T1000 (cell line): Measurements from ENCODE around the gene MACC1.

Experiments
- DNase-seq: peaks from one replicate; lab custom pipeline; 2025; ENCODE audit warnings: mixed read lengths; lab: John Stamatoyannopoulos, UW

Gene MACC1

GRCh38 chr7:20217193-20217948 is at the start of gene MACC1:
MACC1 (minus strand) TSS chr7:20217384; CDS start chr7:20161862, 55,522 bp downstream.
- DNase-seq = no peak

GRCh38 chr7:20264623-20265022 is 47.4 kb upstream of the MACC1 start:
- DNase-seq = no peak

DNA sequence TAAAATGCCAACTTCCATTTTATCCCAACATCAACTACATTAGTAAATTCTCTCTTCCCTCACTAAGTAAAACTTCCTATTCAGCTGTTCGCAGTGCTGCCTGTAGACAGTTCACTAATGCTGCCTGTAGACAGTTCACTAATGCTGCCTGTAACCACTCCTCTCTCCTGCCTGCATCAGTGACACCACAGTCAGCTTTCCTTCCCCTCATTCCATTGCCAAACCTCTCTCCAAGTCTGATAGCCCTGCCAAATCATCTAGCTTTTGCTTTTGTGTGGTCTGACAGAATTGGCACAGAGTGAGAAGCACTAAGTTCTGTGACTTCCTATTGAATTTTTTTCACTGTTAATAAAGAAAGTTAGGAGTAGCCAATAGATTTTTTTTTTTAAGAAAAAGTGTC is 43.0 kb upstream of the MACC1 start:
- no peak for DNase-seq

DNA sequence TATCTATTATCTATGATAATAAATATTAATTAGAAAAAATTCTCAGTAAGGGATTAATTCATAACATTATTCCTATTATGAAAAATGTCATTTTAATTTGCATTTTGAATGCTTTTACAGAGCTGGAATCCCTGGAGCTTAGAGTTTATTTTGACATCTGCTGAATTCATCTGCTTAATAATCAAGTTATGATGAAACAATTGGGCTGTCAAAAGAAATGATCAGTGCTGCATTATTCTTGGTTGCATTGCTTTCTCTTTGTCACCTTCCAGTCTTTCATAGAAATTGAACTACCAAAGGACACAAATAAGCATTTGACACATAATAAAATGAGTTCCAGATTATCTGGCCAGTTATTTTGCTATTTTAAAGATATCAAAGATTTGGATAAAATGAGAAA is 40.0 kb upstream of the MACC1 start:
- no peak for DNase-seq

DNA sequence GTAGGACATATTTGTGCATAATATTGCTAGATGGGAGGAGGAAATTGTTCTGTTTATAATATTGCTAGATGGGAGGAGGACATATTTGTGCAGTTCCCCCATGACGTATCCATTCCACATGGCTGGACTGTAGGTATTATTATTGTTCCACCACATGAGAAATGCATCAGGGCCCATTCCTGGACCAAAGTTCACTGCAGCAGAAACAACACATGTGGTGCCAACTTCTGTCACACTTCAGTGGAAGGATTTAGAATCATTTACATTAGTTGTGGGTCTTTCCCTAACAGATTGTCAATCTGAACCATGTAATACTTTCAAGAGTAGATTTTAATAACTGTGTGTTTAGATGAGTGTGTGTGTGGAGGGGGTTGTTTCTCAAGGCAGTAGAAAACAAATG is 32.7 kb upstream of the MACC1 start:
- no peak for DNase-seq

DNA sequence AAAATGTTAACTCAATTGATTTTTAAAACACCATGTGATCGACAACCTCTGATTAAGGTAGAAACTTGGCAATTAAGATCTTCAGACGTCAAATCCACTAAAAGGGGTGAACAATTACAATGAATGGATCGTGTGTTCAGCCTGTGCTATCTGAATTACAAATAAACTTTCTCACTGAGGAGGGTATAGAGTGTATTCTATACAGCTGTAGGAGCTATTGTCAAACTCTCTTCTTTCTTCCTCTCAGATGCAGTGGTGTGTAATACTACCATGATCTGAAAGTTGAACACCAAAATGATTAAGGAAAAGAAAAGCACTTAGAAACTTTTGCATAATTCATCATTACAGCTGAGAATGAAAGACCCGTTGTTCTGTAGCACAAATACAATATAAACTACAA is 32.2 kb upstream of the MACC1 start:
- DNase-seq = no peak

GRCh38 chr7:20246236-20246635 is 29.1 kb upstream of the MACC1 start:
- no peak for DNase-seq

- no peak for DNase-seq
Observed at GRCh38 chr7:20244334-20245120, 27.3 kb upstream of the MACC1 start.

GRCh38 chr7:20241911-20242261 is 24.7 kb upstream of the MACC1 start:
- no peak for DNase-seq

DNA sequence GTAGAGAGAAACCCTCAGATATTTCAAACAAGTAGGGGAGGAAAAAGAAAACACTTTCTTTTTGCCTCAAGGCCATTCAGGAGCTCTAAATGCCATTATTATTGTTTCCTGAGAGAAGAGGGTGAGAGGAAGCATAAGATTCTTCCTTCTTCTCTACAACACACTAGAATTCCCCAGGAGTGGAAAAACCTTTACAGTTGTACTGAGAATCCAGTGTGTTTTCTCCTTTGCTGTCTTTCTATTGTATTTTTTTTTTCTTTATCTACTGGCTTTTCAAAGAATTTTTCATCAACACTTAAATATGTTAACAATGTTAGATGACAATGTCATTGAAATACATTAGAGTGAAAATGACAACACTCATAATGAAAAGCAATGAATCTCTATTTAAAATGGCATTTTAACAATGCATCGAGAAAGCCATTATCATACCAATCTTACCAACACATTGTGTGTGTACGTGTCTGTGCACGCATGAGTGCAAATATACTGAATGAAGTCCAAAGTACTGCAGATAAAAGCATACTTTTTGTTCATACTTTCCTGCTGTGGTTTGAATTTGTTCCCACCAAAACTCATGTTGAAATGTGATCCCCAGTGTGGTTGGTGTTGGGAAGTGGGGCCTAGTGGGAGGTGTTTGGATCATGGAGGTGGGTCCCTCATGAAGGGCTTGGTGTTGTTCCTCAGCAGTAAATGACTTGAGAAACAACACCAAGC is 24.2 kb upstream of the MACC1 start:
- DNase-seq = no peak

- DNase-seq = no peak
Observed at GRCh38 chr7:20240080-20240926, 23.1 kb upstream of the MACC1 start.

DNA sequence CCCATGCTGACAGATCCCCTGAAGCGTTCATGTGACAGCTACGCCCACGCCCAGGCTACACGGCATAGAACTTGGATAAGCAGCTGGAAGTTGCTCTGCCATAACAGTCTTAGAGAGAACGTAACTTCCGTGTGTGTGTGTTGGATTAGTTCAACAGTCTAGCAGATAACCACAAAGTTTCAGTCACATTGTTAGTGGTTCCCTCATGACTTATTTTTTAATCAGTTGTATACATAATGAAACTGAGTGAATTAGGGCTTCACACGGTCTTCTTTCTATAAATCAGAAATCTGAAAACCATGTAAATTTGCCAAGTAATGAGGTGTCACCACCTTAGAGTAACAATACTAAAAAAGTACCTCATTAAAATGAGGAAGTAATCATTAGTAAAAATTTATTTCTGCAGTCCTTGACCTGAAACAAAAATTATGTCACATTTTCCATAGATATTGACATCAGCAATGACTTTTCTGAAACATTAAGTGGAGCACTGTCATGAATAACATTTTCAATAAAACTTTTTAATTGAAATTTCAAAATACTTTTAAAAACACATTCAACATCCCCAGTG is 21.7 kb upstream of the MACC1 start:
- DNase-seq = no peak

DNA sequence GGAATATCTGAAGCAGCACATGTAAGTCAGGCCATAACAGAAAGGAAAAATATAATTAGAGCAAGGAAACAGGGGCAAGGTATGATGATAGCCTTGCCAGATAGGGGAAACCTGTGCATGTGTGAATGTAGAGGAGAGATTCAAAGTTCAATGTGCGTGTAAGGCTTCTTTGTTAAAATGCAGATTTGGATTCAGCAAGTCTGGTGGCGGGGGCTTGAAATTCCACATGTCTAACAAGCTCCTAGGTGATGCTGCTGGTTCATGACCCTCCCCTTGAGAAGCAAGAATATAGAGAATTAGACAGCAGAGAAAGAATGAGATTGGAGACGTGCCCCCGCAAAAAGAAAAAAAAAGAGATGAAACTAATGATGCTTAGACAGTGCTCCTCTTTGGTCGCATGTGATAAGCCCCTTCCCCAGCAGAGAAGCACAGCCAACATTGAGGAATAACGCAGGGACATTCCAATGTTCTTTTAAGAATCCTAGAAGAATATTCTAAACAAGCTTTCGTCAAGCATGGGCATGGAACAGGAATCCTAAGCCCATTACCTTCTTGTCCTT is 21.1 kb upstream of the MACC1 start:
- no peak for DNase-seq

GRCh38 chr7:20237464-20238193 is 20.4 kb upstream of the MACC1 start:
- DNase-seq = no peak

- no peak for DNase-seq
Observed at GRCh38 chr7:20236790-20237189, 19.6 kb upstream of the MACC1 start.

GRCh38 chr7:20236043-20236442 is 18.9 kb upstream of the MACC1 start:
- DNase-seq = no peak

DNA sequence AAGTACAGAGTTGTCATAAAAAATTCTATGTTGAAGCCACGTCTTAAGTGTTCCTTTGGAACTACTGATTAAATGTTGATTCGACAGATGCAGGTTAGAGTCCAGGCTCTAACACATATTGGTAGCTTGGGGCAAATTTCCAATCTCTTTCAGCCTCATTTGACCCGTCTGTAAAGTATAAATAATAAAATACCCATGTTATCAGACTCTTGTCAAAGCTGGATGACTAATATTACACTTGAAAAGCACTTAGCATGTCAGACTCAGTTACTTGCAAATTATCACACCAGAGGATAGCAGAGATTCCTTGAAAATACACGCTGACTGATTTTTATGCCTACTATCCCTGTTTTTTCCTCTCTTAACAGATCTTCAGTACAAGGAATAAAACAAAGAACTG is 18.1 kb upstream of the MACC1 start:
- DNase-seq = no peak

DNA sequence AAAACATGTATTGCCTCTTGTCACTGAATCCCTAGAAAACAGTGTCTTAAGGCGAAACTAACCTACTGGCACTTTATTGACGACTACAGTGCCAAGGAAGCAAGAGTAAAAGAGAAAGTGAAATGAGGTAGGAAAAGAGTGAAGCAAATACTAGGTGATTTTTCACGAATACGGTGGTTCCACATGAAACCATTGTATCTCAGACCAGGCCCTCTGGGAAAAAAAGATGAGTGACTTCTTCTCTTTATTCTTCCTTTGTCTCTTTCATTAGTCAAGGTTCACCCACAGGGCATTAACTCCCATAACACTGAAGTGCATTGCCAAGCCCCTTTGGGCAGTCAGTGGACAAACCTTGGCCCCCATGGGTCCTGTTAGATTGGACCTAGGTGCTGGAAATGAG is 16.2 kb upstream of the MACC1 start:
- no peak for DNase-seq

GRCh38 chr7:20232848-20233247 is 15.7 kb upstream of the MACC1 start:
- no peak for DNase-seq

- DNase-seq = peak; percentile 14
Observed at GRCh38 chr7:20229646-20230500, 12.7 kb upstream of the MACC1 start.
